Erythroblast (primary cell): ENCODE measurements around the gene SLC25A51.

Experiments
- DNase-seq, 2 experiments: peaks; one replicate each; lab custom pipeline; 2025; lab: John Stamatoyannopoulos, UW
- GATA1 ChIP-seq: IDR thresholded peaks from 2 replicates; pipeline ENCODE4 v1.6.1; 2011; ENCODE audit warnings: low read depth, mild to moderate bottlenecking, control low read depth, low read length, moderate library complexity
- POLR2A ChIP-seq: IDR thresholded peaks from 2 replicates; pipeline ENCODE4 v1.6.1; 2011; ENCODE audit warnings: mild to moderate bottlenecking, low read length

Gene SLC25A51

DNA sequence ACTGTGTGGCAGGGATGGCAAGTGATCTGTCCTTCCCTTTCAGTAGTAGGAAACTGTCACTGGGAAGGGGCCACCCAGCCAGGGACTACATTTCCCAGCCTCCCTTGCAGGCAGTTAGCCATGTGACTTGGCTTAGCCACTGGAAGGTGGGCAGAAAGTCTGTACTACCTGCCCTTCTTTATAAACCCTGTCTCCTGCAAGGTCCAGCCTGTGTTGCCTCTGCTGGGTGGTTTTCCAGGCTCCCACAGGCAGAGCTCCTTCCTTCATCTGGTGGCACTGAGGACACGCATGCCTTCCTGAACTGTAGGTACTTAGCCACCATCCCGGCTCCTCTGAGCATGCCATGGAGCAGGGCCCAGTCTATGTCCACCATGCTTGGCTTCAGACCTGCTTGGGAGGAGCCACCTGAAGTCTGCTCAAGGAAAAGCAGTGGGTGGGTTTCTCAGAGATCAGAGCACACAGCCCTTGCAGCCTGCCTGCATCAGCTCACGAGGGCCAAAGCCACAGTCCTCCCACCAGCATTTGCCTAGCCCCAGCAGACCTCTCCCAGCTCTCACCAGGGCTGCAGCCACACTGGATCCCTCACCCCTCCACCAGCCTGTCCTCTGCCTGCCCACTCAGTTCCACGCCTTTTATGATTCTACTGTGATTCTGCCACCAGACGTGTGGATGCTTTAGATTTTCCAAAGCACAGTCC is 16.7 kb upstream of the SLC25A51 start:
- no peak for TF ChIP-seq POLR2A
- TF ChIP-seq GATA1: no peak
- peak; percentile 16 to 33 for DNase-seq

- no peak for TF ChIP-seq POLR2A
- no peak for TF ChIP-seq GATA1
- DNase-seq: no peak
Observed at GRCh38 chr9:37919956-37920335, 16.0 kb upstream of the SLC25A51 start.

DNA sequence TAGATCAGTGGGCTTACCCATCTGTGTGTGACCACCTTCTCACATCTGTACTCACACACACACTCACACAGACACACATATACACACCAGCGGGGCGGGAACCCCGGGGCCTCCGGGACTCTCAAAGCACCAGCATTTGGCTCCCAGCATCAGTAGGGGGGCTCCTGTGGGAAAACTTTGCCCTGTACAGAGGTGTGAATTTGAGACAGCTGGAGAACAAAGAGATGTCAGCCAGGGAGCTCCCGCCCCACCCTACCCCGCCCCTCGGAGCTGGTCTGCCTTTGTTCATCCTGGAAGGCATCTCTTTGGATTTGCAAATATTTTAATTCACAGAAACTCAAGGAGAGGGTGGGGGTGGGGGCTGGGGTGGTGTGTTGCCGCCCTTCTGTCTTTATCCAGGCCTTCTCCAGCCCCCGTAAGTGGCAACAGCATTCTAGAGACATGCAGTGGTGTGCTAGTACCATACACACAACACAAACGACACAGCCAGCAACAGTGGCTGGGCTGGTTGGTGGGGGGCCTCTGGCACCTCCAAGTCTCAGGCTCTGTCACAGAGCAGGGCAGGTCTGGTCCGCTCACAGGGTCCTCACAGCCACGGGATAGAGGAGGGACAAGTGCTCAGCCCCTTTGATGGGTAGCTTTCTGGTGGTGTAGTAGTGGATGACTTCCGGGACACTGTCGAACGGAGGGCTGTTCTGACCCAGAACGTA is 15.5 kb upstream of the SLC25A51 start:
- DNase-seq: no peak
- TF ChIP-seq POLR2A (no peak), GATA1 (no peak)

GRCh38 chr9:37918665-37919170 is 14.8 kb upstream of the SLC25A51 start:
- TF ChIP-seq POLR2A: no peak
- no peak for TF ChIP-seq GATA1
- DNase-seq: no peak

GRCh38 chr9:37917801-37918664 is 14.1 kb upstream of the SLC25A51 start:
- DNase-seq: no peak

DNA sequence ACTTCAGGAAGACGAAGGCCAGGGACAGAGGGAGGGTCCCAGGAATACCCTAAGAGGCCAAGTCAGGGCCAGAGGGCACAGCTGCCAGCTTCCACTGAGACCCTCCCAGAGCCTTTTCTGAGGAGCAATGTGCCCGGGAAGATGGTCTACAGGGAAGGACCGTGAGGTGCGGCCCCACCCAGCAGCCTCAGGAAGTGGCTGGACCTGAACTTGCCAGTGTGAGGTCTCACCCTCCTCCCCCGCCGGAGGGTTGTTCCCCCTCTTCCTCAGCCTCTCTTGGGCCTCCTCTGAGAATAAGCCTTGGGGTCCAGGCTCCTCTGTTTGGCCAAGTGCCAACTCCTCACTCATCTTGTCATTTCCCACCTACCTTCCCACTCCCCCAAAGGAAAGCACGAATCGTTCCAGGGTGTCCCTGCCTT is 13.4 kb upstream of the SLC25A51 start:
- DNase-seq: no peak
- TF ChIP-seq GATA1 (no peak), POLR2A (no peak)

More at GRCh38 chr9:37917801-37918664, 14.1 kb upstream of the SLC25A51 start:
- TF ChIP-seq GATA1 (no peak), POLR2A (no peak)

DNA sequence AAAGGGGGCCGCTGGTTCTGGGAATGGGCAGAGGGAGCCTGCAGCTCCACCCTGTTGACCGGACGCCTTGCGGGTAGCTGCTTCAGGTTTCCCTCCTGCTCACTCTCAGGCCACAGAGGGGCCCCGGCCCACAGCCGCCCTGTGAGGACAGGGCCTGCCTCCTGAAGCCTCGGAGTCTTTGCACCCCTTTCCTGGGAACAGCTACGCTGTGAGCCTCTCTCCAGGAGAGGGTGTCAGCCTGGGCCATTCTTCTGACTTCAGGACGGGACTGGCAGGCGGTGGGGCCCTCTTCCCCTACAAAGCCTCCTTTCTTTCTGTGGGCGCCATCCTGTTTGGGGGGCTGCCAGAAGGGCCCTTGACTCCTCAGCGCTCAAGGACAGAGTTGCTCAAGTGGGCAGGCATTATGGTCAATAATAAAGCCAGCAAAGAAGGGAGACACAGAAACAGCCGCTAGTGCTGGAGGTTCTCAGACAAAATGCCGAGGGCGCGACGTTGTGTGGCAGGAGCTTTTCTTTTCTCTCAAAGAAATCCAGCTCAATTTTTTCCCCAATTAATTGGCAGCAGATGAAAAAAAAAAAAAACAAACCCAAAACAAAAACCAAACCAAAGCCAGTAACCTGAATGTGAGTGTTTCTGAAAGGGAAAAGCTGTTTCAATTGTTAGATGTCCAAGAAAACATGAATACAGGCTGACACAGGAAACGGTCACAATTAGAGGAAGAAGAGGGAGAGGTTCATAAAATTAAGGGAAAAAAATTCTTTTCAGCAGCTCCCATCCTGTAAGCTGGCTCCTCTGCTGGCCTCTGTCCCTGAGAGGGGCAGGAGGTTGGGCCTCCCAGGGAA is 12.8 kb upstream of the SLC25A51 start:
- DNase-seq: no peak
- TF ChIP-seq POLR2A (no peak), GATA1 (no peak)

DNA sequence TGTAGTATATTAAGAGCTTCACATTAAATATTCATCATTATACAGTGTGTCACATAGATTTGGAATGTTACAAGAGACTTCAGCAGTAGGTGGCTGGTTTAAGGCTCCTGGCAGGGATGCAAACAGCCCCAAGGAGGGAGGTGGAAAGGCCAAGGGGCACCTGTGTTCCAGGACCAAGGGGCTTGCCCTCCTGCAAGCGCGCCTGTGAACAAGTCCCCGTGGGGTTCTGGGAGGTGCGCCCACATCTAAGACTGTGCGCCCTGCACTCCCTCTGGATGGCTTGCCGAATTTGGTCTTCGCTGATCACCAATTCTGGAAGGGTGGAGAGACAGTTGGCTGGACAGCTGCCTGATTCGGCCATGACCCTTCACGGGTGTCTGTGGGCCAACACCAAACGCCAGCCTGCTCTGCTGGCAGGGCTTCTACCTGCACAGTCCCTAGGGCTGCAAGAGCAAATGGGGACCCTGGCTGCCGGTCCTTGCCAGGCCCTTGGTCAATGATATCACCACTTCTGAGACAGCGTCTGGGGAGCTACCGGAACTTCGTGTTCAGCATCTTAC is 12.1 kb upstream of the SLC25A51 start:
- DNase-seq: no peak
- TF ChIP-seq GATA1 (no peak), POLR2A (no peak)

GRCh38 chr9:37914701-37915358 is 10.9 kb upstream of the SLC25A51 start:
- TF ChIP-seq GATA1 (no peak), POLR2A (no peak)
- DNase-seq: no peak

GRCh38 chr9:37914154-37914551 is 10.2 kb upstream of the SLC25A51 start:
- no peak for DNase-seq
- TF ChIP-seq GATA1 (no peak), POLR2A (no peak)

DNA sequence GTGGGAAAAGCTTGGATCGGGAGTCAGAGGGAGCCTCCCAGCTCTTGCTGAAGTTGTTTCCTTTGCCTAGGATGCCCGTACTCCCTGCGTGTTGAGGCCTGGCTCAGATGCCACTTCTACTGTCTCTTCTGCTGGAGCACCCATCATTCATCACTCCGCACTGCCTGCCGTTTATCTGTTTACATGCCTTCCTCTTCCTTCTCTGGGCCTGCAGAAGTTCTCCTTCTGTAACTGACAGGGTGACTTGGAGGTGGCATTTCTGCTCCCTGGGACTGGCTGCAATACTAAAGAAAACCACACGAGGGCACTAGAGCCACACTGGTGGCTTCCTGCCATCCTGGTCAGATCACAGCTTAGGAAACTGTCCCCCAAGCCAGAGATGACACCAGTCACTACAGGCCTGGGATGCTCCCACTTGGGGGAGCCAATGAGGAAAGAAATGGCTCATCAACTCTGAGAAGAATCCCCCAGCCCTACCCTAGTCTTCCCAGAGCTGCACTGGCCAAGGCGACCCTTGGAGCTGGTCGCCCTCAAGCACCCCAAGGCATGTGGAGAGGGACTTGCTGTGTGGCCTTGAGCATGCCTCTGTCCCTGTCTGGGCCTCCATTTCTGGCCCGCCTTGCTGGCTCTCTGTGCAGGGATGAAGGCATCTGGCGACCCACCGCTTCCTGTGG is 9.7 kb upstream of the SLC25A51 start:
- DNase-seq: peak; percentile 76 to 89
- TF ChIP-seq GATA1 (no peak), POLR2A (no peak)
